Esophagus muscularis mucosa (tissue), 4 donors: Measurements from ENCODE around the gene PCNT. TPM values are rescaled to one million over a fixed set of nuclear protein-coding genes. Genes with fewer than 3 reads are reported as not detected.

Experiments
- DNase-seq: peaks from one replicate; pipeline ENCODE4 v3.0.0-alpha.2; 2017; ENCODE audit errors: extremely low spot score
- H3K27ac ChIP-seq, 4 donors: fragments of 200-600 bp; sonication (generic); replicated peaks in 1 of 4; 1 replicate in 3 of 4; 2 replicates in 1 of 4; pipeline ENCODE4 v1.5.1; 2016 to 2019; ENCODE audit warnings: mild to moderate bottlenecking in 1 of 4
- H3K27me3 ChIP-seq, 4 donors: fragments of 200-600 bp; sonication (generic); one replicate each; pipeline versions ENCODE4 v1.5.1 to v1.6.0; 2016 to 2019
- H3K36me3 ChIP-seq, 4 donors: fragments of 200-600 bp; sonication (generic); one replicate each; pipeline ENCODE4 v1.5.1; 2016 to 2019
- H3K4me1 ChIP-seq, 4 donors: fragments of 200-600 bp; sonication (generic); one replicate each; pipeline ENCODE4 v1.5.1; 2016 to 2019
- H3K4me3 ChIP-seq, 4 donors: fragments of 200-600 bp; sonication (generic); 1 replicate in 2 of 4; 2 replicates in 2 of 4; pipeline ENCODE4 v1.5.1; 2016 to 2019; ENCODE audit warnings: mild to moderate bottlenecking in 4 of 4, moderate library complexity in 1 of 4
- H3K9me3 ChIP-seq, 4 donors: fragments of 200-600 bp; sonication (generic); 1 replicate in 3 of 4; 2 replicates in 1 of 4; pipeline ENCODE4 v1.5.1; 2016 to 2019
- CTCF ChIP-seq, 3 experiments: fragments of 200-600 bp in 2 of 3; fragments of 450-650 bp in 1 of 3; sonication (generic) in 2 of 3; IDR thresholded peaks; one replicate each; pipeline ENCODE4 v1.5.1; 2017 to 2019; ENCODE audit warnings: antibody characterized with exemption in 3 of 3, mild to moderate bottlenecking in 2 of 3, moderate library complexity in 1 of 3
- EP300 ChIP-seq: sonication (generic); formaldehyde crosslinking; IDR thresholded peaks from one replicate; pipeline ENCODE4 v1.6.1; 2017; ENCODE audit warnings: antibody characterized with exemption
- POLR2A ChIP-seq: fragments of 450-650 bp; IDR thresholded peaks from one replicate; pipeline ENCODE4 v1.6.1; 2017; ENCODE audit warnings: antibody characterized with exemption, moderate library complexity, mild to moderate bottlenecking, low read depth
- POLR2AphosphoS5 ChIP-seq, 2 donors: sonication (generic); formaldehyde crosslinking; IDR thresholded peaks; one replicate each; pipeline ENCODE4 v1.6.1; 2017; ENCODE audit warnings: antibody characterized with exemption in 2 of 2
- WGBS: methylation state at CpG from one replicate; pipeline ENCODE4 v1.1.5; 2018; 5-methylcytosine and 5-hydroxymethylcytosine counted together
- intact Hi-C: fragments of 100-400 bp; cut with DNase I; formaldehyde crosslinking; loops from one replicate; pipeline ENCODE4 v1.15.1; 2023
- total RNA-seq, 4 donors: library from RNA; depleted of rRNA; stranded (reverse); fragments of >200 nt; gene quantifications; one replicate each; pipeline versions ENCODE4 v1.1.0 to v1.2.1, GENCODE V29; 2016

The PCNT gene
- total RNA-seq, 4 donors from 2014 or later: 21.2 to 35.1 (median 24.7) TPM

GRCh38 chr21:46289655-46290179, 34.2 kb upstream of the PCNT start:
- H3K36me3 ChIP-seq: peaks cover 0 to 14% (median 13%) of the 10 kb centered on the region in 4 donors
- no peaks in the 10 kb centered on the region for H3K27me3 ChIP-seq
- no peak for TF ChIP-seq POLR2A
- TF ChIP-seq EP300: no peak
- no peak for TF ChIP-seq CTCF (IDR thresholded peaks at IDR 0.05)
- intact Hi-C loops: no loop called here
- WGBS: 80% methylated on average over 6 of the region's 6 CpGs
- no peak overlapping the region for H3K4me3 ChIP-seq
- no peak for DNase-seq
- peaks cover 11 to 22% (median 18%) of the 10 kb centered on the region in 4 donors for H3K4me1 ChIP-seq
- no peak overlapping the region for H3K27ac ChIP-seq
- H3K9me3 ChIP-seq: no peaks in the 10 kb centered on the region

- DNase-seq: no peak
- Histone ChIP-seq H3K9me3 (no peaks in the 10 kb centered on the region), H3K27me3 (peaks cover 0 to 13% (median 0%) of the 10 kb centered on the region in 4 donors), H3K36me3 (peaks cover 0 to 13% (median 12%) of the 10 kb centered on the region in 4 donors), H3K4me1 (peaks cover 9 to 31% (median 23%) of the 10 kb centered on the region in 4 donors), H3K27ac (no peak overlapping the region), H3K4me3 (no peak overlapping the region)
- no peak for TF ChIP-seq EP300
- TF ChIP-seq POLR2A: no peak
- no peak for TF ChIP-seq CTCF (IDR thresholded peaks at IDR 0.05)
- TF ChIP-seq POLR2AphosphoS5 (IDR thresholded peaks at IDR 0.05): no peak
- intact Hi-C loops: no loop called here
- 91% methylated on average over 2 of the region's 2 CpGs for WGBS
These were observed 32.4 kb upstream of the PCNT start for GRCh38 chr21:46291561-46291960.

- intact Hi-C loops: no loop called here
- H3K27ac ChIP-seq: peak overlapping the region in 2 of 4 donors; percentile 19 to 53
- DNase-seq: no peak
- H3K27me3 ChIP-seq: peaks cover 0 to 45% (median 4%) of the 10 kb centered on the region in 4 donors
- peaks cover 14 to 35% (median 28%) of the 10 kb centered on the region in 4 donors for H3K4me1 ChIP-seq
- H3K36me3 ChIP-seq: peaks cover 0 to 17% (median 11%) of the 10 kb centered on the region in 4 donors
- TF ChIP-seq EP300: no peak
- no peak for TF ChIP-seq POLR2A
- TF ChIP-seq POLR2AphosphoS5 (IDR thresholded peaks at IDR 0.05): no peak
- TF ChIP-seq CTCF (IDR thresholded peaks at IDR 0.05): no peak
- 68% methylated on average over 10 of the region's 10 CpGs for WGBS
- no peaks in the 10 kb centered on the region for H3K9me3 ChIP-seq
- H3K4me3 ChIP-seq: no peak overlapping the region
These were observed 29.2 kb upstream of the PCNT start for GRCh38 chr21:46294647-46295176.

DNA sequence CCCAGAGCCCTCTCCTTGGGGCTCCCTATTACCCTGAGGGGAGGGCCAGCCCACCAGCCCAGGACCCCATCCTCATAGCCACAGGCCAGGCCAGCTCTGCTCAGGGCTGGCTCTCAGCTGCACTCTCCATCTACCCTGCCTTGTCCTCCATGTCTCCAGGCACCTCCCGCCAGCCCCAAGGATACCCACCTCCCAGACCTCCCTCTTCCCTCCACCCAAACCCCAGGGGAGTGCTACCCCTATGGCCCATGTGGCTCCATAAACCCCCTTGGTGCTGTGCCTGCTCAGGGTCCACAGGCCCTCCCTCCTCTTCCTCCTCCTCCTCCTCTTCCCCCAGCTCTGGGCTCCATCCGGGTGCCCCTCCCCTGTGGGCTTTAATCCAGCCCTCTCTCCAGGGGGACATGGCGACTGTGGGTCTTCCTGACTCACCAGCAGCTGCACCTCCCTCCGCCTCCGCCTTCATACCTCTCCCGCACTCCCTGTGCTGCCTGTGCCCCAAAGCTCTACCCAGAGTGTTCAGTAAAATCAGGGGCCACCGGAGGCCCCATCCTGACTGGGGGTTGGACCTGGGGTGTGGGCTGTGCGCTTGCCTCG, 28.7 kb upstream of the PCNT start:
- DNase-seq: no peak
- WGBS: 52% methylated on average over 8 of the region's 9 CpGs
- peak overlapping the region in 3 of 4 donors; percentile 19 to 53 (median 20) for H3K27ac ChIP-seq

More for the DNA sequence above, 28.7 kb upstream of the PCNT start:
- peaks cover 0 to 51% (median 4%) of the 10 kb centered on the region in 4 donors for H3K27me3 ChIP-seq
- TF ChIP-seq POLR2A: no peak
- TF ChIP-seq CTCF (IDR thresholded peaks at IDR 0.05): no peak
- no peak for TF ChIP-seq EP300
- TF ChIP-seq POLR2AphosphoS5 (IDR thresholded peaks at IDR 0.05): no peak
- H3K9me3 ChIP-seq: no peaks in the 10 kb centered on the region
- H3K4me3 ChIP-seq: no peak overlapping the region
- intact Hi-C loops: no loop called here
- peaks cover 14 to 35% (median 28%) of the 10 kb centered on the region in 4 donors for H3K4me1 ChIP-seq
- H3K36me3 ChIP-seq: peaks cover 0 to 18% (median 14%) of the 10 kb centered on the region in 4 donors
